Liver (tissue), 9 donors: ENCODE results near the gene IRF8. TPM values are rescaled to one million over a fixed set of nuclear protein-coding genes. Genes with fewer than 3 reads are reported as not detected.

ENCODE experiments used
- DNase-seq: peaks from one replicate; pipeline ENCODE4 v3.0.0-alpha.2; 2017; ENCODE audit warnings: low spot score
- H3K27ac ChIP-seq, 2 donors: one replicate each; pipeline ENCODE4 v1.7.0; 2013; ENCODE audit warnings: inconsistent platforms in 2 of 2, low read length in 2 of 2, control low read depth in 1 of 2, low read depth in 1 of 2, mild to moderate bottlenecking in 1 of 2
- H3K27me3 ChIP-seq, 4 donors: one replicate each; pipeline versions ENCODE4 v1.6.1 to v1.7.0; 2013; ENCODE audit warnings: low read length in 3 of 4, inconsistent platforms in 1 of 4, mild to moderate bottlenecking in 1 of 4, moderate library complexity in 1 of 4; ENCODE audit not compliant: control insufficient read depth in 4 of 4, insufficient read depth in 4 of 4
- H3K36me3 ChIP-seq, 4 donors: one replicate each; pipeline versions ENCODE4 v1.6.1 to v1.7.0; 2013; ENCODE audit warnings: low read length in 3 of 4, mild to moderate bottlenecking in 3 of 4, low read depth in 1 of 4, moderate library complexity in 1 of 4; ENCODE audit not compliant: control insufficient read depth in 4 of 4, insufficient read depth in 3 of 4
- H3K4me1 ChIP-seq, 4 donors: one replicate each; pipeline versions ENCODE4 v1.6.1 to v1.7.0; 2013; ENCODE audit warnings: low read length in 3 of 4, mild to moderate bottlenecking in 3 of 4, moderate library complexity in 1 of 4; ENCODE audit not compliant: control insufficient read depth in 4 of 4, insufficient read depth in 4 of 4
- H3K4me3 ChIP-seq, 3 donors: one replicate each; pipeline versions ENCODE4 v1.6.1 to v1.7.0; 2013; ENCODE audit warnings: low read length in 3 of 3, control low read depth in 1 of 3, low read depth in 1 of 3, mild to moderate bottlenecking in 1 of 3
- H3K9ac ChIP-seq, 2 donors: one replicate each; pipeline ENCODE4 v1.7.0; 2013; ENCODE audit warnings: low read length in 2 of 2, mild to moderate bottlenecking in 2 of 2, moderate library complexity in 2 of 2, control low read depth in 1 of 2, low read depth in 1 of 2
- H3K9me3 ChIP-seq, 4 donors: one replicate each; pipeline versions ENCODE4 v1.6.1 to v1.7.0; 2013; ENCODE audit warnings: low read length in 3 of 4; ENCODE audit not compliant: control insufficient read depth in 4 of 4
- ATF3 ChIP-seq: IDR thresholded peaks from 2 replicates; pipeline ENCODE4 v1.6.1; 2016; ENCODE audit warnings: antibody characterized with exemption
- CTCF ChIP-seq: fragments of 150-350 bp; IDR thresholded peaks from 2 replicates; pipeline ENCODE4 v1.5.1; 2017; ENCODE audit warnings: improper control_type of control experiment, low read depth, low read length; ENCODE audit not compliant: missing input control
- EGR1 ChIP-seq, 2 donors: IDR thresholded peaks; 2 replicates each; pipeline ENCODE4 v1.6.1; 2016 to 2018; ENCODE audit warnings: antibody characterized with exemption in 2 of 2, low read depth in 2 of 2
- FOXA1 ChIP-seq: IDR thresholded peaks from 2 replicates; pipeline ENCODE4 v1.6.1; 2016; ENCODE audit warnings: antibody characterized with exemption
- FOXA2 ChIP-seq: IDR thresholded peaks from 2 replicates; pipeline ENCODE4 v1.6.1; 2016; ENCODE audit warnings: antibody characterized with exemption
- GABPA ChIP-seq, 2 donors: IDR thresholded peaks in 1 of 2; conservative IDR thresholded peaks in 1 of 2; 2 replicates each; pipeline ENCODE4 v1.6.1; 2016; ENCODE audit warnings: antibody characterized with exemption in 2 of 2, mild to moderate bottlenecking in 1 of 2, moderate library complexity in 1 of 2
- HNF4A ChIP-seq, 2 donors: conservative IDR thresholded peaks; 2 replicates each; pipeline ENCODE4 v1.6.1; 2016; ENCODE audit warnings: antibody characterized with exemption in 2 of 2, mild to moderate bottlenecking in 2 of 2
- HNF4G ChIP-seq: IDR thresholded peaks from 2 replicates; pipeline ENCODE4 v1.6.1; 2016; ENCODE audit warnings: antibody characterized with exemption
- JUND ChIP-seq, 2 donors: IDR thresholded peaks; 2 replicates each; pipeline ENCODE4 v1.6.1; 2016; ENCODE audit warnings: antibody characterized with exemption in 2 of 2
- NR2F2 ChIP-seq: IDR thresholded peaks from 2 replicates; pipeline ENCODE4 v1.6.1; 2016; ENCODE audit warnings: antibody characterized with exemption
- RAD21 ChIP-seq, 2 donors: IDR thresholded peaks; 2 replicates each; pipeline ENCODE4 v1.6.1; 2016; ENCODE audit warnings: antibody characterized with exemption in 2 of 2, mild to moderate bottlenecking in 2 of 2
- REST ChIP-seq: IDR thresholded peaks from 2 replicates; pipeline ENCODE4 v1.6.1; 2016; ENCODE audit warnings: antibody characterized with exemption, mild to moderate bottlenecking
- RXRA ChIP-seq, 2 donors: IDR thresholded peaks; 2 replicates each; pipeline ENCODE4 v1.6.1; 2017 to 2018; ENCODE audit warnings: antibody characterized with exemption in 2 of 2, mild to moderate bottlenecking in 1 of 2
- SP1 ChIP-seq: IDR thresholded peaks from 2 replicates; pipeline ENCODE4 v1.6.1; 2018; ENCODE audit warnings: antibody characterized with exemption, mild to moderate bottlenecking
- TAF1 ChIP-seq: conservative IDR thresholded peaks from 2 replicates; pipeline ENCODE4 v1.6.1; 2016; ENCODE audit warnings: antibody characterized with exemption, mild to moderate bottlenecking
- YY1 ChIP-seq: IDR thresholded peaks from 2 replicates; pipeline ENCODE4 v1.6.1; 2016; ENCODE audit warnings: antibody characterized with exemption, mild to moderate bottlenecking
- ZBTB33 ChIP-seq: IDR thresholded peaks from 2 replicates; pipeline ENCODE4 v1.6.1; 2016; ENCODE audit warnings: antibody characterized with exemption
- WGBS: extraction: QIAGEN DNeasy Blood & Tissue Kit; methylation state at CpG from one replicate; pipeline ENCODE4 v1.1.7; 2013; 5-methylcytosine and 5-hydroxymethylcytosine counted together
- polyA plus RNA-seq, 2 donors: library from polyadenylated mRNA; stranded (reverse) in 1 of 2; unstranded in 1 of 2; fragments of 200-250 nt in 1 of 2; fragments of >200 nt in 1 of 2; fragmentation: Nextera tagmentation in 1 of 2; extraction: Ambion mirVana in 1 of 2; gene quantifications; one replicate each; pipeline versions ENCODE4 v1.2.1 to v1.2.3, GENCODE V29; 2013 to 2015
- total RNA-seq, 2 donors: library from RNA; depleted of rRNA; stranded (reverse); fragments of >200 nt; gene quantifications; one replicate each; pipeline ENCODE4 v1.2.3, GENCODE V29; 2014
- donor health status: healthy.
- donor health status: healthy.
- donor health status: healthy.
- donor health status: healthy.
- donor health status: healthy.

IRF8 gene
- total and polyA plus RNA-seq, 4 donors, result 5.1 to 25.8 (median 12.3) TPM

GRCh38 chr16:85960486-85961046 lies 61.6 kb downstream of the IRF8 start:
- H3K9ac ChIP-seq, result no peak overlapping the region
- no peak for DNase-seq
- H3K9me3 ChIP-seq, result no peaks in the 10 kb centered on the region
- H3K27me3 ChIP-seq, result no peaks in the 10 kb centered on the region
- WGBS, result 86% methylated on average over 10 of the region's 10 CpGs
- H3K4me3 ChIP-seq, result no peak overlapping the region
- TF ChIP-seq GABPA (IDR thresholded peaks at IDR 0.05 in 1 of 2, conservative IDR thresholded peaks at IDR 0.05 in 1 of 2) (no peak), RXRA (IDR thresholded peaks at IDR 0.05) (no peak), EGR1 (IDR thresholded peaks at IDR 0.05; ENCODE audit: low read depth in 2 of 2) (no peak), RAD21 (IDR thresholded peaks at IDR 0.05) (no peak), FOXA1 (no peak), TAF1 (no peak), NR2F2 (no peak)
- H3K27ac ChIP-seq, result no peak overlapping the region
- H3K4me1 ChIP-seq, result no peaks in the 10 kb centered on the region
- H3K36me3 ChIP-seq, result no peaks in the 10 kb centered on the region

- no peak overlapping the region for H3K27ac ChIP-seq
- DNase-seq, result no peak
- 91% methylated on average over 22 of the region's 22 CpGs for WGBS
- no peaks in the 10 kb centered on the region for H3K27me3 ChIP-seq
- TF ChIP-seq SP1 (no peak), ATF3 (no peak), YY1 (no peak), FOXA2 (no peak), JUND (IDR thresholded peaks at IDR 0.05) (no peak), CTCF (no peak), GABPA (IDR thresholded peaks at IDR 0.05 in 1 of 2, conservative IDR thresholded peaks at IDR 0.05 in 1 of 2) (no peak), HNF4G (no peak), NR2F2 (no peak), FOXA1 (no peak), REST (no peak), HNF4A (conservative IDR thresholded peaks at IDR 0.05) (no peak), EGR1 (IDR thresholded peaks at IDR 0.05; ENCODE audit: low read depth in 2 of 2) (no peak), RAD21 (IDR thresholded peaks at IDR 0.05) (no peak), ZBTB33 (no peak), TAF1 (no peak)
- H3K4me3 ChIP-seq, result no peak overlapping the region
- H3K9ac ChIP-seq, result no peak overlapping the region
- H3K9me3 ChIP-seq, result no peaks in the 10 kb centered on the region
- H3K36me3 ChIP-seq, result no peaks in the 10 kb centered on the region
- no peaks in the 10 kb centered on the region for H3K4me1 ChIP-seq
Observed at GRCh38 chr16:85961988-85962915, 63.3 kb downstream of the IRF8 start.
